HG03378 (cell line): ENCODE results near the gene ILK.

ENCODE experiments used
- ATAC-seq: cut with Tn5 transposase; IDR thresholded peaks from one replicate; pipeline ENCODE4 v1.9.1; 2021; ENCODE audit warnings: mild to moderate bottlenecking, moderate library complexity; ENCODE audit not compliant: unreplicated experiment

ILK gene

DNA sequence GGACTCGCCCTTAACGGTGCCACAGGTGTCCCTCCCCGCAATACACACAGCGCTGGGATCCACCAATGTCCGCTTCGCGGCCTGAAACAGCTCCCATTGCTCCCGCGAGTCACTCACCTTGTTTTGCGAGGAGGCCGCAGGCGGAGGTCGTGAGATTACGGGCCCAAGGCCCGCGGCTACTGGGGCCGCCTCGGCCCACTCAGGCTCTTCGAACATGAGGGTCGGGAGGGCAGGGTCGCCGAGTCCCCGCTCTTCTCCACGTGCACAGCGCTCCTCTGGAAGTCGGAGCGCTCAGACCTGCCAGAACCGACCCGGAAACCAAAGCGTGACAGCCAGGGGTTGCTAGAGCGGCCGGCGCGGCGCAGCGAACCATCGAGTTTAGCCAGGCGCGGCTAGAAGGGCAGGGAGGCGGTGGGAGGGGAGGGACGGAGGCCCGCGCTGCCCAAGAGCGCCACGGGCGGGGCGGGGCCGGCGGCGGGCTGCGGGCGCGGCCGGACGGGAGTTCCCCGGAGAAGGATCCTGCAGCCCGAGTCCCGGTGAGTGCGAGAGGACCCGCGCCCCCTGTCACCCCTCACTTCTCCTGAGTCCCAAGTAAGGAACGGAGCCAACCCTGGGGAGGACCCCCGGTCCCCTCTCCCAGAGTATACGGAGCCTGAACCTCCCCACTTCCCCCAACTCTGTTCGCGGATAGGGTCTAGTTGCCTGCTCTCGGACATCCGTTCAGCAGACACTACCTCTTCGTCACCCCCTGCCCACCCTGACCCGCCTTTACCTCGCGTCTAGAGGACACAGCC is at the start of gene ILK, which contains the start of gene RRP8:
ILK (plus strand) TSS at position 488 of the 794 bp plus-strand sequence. CDS start 498 bp downstream, outside the sequence.
RRP8 (minus strand) TSS at position 330 of the 794 bp plus-strand sequence; CDS start at position 216, 114 bp downstream.
- ATAC-seq = peak; percentile 50

DNA sequence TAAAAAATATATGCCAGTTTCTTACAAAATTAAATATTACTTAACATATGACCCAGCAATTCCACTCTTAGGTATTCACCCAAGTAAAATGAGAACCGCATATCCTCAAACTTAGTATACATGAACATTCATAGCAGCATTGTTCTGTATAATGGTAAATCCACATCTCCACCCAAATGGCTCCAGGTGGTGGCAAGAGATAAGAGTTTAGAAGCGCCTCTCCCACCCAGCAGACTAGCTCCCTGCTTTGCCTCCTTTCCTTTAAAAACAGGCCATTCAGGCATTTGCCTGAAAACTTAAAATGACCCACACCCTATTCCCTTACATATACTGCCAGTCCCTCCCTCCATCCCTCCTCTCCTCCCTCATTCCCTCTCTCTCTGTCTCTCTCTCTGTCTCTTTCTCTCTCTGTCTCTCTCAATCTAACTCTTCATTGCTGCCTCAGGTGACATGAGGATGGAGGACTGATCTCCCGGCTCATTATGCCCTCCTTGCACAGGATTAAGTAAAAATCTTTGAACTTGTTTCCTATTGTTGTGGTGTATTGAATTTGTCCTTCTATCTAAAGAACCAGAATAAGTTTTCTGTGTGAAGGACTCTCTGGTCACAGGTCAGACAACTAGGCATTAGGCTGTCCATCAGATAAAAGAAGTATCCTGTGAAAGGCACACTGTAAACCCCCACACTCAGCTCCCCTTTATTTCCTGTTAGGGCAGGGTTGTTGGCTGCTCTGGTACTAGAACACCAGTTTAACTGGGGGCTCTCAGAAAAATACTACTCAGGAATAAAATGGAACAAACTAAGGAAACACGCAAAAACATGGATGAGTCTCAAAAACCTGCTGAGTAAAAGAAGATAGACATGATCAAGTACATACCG is 48.5 kb upstream of the ILK start:
- ATAC-seq = no peak

DNA sequence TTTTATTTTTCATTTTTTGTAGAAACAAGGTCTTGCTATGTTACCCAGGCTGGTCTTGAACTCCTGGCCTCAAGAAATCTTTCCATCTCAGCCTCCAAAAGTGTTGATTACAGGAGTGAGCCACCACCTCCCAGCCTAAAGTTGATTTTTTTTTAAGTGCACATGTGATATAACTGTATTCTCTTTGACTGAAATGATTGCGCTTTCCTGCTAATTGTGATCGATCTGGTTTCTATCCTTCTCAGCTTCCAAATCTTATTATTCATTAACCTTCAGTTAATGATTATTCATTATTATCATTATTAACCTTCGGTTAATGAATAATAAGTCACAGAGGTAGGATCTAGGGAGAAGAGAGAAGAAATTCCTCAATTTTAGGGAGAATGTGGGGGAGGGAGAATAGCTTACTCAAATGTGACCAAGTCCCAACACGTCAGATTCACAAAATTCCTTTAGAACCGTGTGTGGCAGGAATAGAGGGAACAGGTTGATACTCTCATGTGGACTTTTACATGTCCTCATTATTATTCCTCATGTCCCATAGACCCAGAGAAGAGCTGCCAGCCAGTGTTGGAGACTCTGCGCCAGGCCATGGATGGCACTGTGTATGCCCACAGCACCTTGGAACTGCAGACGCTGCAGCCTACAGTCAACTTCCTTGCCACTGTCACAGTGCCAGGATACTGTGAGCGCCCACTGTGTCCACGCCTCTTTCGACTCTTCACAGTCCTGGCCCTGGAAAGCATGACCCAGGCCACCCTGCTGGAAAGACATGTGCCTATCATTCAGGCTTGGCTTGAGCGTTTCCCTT is 47.2 kb upstream of the ILK start:
- no peak for ATAC-seq

DNA sequence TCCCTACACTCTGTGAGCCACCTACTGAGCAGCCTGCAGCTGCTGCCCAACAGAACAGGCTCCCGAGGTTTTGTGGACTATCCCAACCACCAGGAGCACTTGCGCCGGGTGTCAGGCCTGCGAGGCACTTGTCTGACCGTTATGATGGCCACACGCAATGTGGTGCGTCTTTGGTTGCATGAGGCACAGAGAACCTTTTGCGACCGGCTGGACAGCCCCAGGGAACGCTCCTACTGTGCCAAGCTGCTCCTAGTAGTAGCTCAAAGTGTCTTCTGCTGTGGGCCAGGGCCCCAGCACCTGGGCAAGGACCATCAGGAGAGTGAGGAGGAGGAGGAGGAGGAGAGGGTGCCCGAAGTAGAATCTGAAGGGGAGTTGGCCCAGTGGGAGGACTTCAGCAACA is 46.5 kb upstream of the ILK start:
- ATAC-seq = no peak

DNA sequence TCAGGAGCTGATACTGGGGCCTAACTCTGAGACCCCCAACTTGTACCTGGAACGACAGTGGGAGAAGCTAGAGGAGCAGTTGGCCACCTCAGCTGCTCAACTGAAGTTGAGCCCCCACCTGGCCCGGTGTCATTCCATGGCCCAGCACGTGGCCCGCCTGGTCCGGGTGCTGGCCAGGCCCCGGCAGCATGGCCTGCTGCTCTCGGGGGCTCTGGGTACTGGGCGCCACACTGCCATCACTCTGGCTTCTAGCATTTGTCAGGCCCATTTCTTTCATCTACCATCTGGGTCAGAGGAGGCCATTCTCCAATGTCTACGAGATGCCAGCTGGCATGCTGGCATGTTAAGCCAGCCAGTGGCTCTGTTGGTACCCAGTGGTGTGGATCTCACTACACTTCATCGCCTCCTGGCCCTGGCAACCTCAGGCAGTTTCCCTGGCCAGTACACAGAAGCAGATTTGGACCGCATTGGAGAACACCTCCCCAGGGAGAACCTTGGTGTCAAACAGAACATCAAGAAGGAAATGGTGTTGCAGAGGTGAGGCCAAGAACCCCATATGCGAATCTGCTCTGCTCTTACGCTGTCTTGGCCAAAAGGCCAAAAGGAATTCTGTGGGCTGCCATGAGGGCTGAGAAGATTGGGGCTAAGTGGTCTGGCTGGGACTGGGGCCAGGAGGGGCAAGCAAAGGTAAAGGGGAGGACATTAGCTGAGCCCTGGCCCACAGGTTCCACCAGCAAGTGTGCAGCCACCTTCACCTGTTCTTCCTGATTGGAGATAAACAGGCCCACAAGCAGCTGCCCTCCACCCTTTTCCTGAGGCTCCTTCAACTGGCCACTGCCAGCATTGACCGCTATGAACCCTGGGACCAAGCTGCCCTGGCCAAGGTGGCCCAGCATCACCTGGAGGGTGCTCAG is 45.6 kb upstream of the ILK start:
- ATAC-seq = no peak

DNA sequence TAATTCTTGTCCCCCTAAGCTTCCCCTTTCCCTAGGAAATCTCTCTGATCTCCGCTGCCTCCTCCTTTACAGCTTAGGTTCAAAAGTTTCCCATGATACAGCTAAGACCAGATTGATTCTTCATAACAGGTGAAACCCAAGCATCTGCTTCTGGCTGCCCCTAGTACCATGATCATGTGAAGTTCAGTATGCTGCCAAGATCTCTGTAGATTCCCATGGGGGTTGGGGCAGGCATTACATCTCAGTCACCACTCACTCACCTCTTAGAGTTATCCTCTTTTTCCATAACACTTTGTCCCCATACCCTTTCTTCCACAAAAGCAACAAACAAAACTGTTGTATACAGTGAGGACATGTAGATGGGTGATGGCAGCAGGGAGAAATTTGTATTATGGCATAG is 44.2 kb upstream of the ILK start:
- no peak for ATAC-seq

DNA sequence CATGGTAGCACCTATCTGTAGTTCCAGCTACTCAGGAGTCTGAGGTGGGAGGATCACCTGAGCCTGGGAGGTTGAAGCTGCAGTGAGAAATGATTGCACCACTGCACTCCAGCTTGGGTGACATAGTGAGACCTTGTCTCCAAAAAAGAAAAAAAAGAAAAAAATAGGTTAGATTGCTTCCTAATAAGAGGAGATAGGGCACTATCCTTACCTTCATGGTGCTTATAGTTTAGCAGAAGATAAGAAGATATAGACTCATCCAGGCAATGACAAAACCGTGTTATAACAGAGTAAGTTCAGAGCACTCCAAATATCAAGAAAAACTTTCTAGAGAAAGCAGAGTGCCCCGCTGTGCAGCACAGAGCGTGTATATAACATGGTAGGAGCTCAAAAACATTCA is 42.3 kb upstream of the ILK start:
- no peak for ATAC-seq

DNA sequence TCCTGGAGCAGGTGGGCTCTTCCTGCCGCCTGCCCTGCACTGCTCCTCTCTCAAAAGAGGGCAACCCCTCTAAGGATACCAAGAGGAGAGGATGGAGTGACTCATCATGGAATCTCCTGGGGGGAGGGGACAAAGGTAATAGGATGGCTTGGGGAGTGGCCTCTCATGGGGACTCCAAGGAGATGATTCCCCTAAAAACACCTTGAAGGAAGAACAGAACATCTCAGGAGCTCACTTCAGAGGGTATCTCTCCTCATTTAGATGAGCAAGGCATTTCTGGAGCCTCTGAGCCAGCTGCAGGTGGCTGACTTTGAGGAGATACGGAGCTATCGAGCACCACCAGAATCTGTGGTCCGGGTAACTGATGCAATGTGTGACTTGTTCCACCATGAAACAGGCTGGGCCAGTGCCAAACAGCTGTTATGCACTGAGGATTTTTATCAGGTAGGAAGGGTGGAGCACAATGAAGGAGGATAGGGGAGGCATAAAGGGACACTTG is 40.4 kb upstream of the ILK start:
- no peak for ATAC-seq

DNA sequence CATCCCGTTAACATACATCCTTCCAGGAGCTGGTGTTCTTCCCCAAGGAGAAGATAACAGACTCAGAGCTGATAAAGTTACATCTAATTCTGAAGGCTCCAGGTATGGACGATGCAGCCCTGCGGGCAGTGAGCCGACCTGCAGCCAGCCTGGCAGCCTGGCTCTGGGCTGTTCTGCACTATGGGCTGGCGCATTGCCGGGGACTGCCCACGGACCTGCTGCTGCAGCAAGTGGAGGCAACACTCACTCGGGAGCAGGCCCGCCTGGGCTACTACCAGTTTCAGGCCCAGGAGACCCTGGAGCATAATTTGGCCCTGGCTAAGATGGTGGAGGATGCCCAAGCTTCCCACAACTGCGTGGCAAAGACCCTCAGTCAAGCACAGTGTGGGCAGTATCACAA is 39.9 kb upstream of the ILK start:
- no peak for ATAC-seq

DNA sequence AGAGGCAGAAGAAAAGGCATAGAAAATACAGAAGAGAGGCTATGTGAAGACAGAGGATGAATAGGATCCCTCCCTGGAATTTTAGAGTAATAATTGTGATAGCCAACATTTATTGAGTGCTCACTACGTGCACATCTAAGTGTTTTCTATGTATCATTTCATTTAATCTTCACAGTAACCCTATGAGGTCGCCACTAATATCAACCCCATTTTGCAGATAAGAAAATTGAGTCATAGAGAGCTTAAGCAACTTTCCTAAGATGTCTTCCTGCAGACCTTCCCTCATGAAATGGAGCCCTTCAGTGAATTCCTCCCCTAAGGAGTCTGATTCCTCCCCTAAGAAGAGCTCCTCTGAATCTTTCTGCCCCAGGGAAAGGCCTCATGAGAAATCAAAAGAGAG is 38.2 kb upstream of the ILK start:
- no peak for ATAC-seq

DNA sequence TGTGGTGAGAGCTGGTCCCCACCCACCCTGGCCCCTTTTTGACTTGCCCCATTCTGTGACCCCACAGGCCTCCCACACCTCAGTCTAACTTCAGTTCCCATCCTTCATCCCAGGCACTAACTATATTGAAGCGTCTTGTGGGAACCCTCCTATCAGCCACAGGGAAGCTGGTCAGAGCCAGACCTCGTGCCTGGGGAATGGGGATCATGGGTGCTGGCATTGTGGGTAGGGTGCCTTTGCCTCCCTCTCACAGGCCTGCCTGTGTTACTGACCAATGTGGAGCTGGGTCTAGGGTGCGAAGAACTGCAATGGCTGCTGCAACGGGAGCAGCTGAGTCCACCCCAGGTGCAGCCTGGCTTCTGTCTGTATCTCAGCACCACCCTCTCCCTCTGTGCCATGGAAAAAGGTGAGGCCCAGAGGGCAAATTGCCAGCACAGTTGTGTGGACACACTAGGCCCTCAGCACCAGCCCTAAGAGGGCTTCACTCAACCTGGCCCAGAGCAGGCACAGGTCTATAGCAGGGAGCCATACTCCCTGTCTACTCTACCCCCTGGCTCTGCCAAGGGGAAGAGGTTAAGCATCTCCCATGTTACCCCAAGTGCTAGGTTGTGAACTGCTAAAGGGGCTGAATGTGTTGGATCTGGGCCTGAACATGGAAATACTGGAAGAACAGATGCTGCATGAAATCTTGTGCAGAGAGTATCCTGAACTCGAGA is 37.4 kb upstream of the ILK start:
- ATAC-seq = no peak

DNA sequence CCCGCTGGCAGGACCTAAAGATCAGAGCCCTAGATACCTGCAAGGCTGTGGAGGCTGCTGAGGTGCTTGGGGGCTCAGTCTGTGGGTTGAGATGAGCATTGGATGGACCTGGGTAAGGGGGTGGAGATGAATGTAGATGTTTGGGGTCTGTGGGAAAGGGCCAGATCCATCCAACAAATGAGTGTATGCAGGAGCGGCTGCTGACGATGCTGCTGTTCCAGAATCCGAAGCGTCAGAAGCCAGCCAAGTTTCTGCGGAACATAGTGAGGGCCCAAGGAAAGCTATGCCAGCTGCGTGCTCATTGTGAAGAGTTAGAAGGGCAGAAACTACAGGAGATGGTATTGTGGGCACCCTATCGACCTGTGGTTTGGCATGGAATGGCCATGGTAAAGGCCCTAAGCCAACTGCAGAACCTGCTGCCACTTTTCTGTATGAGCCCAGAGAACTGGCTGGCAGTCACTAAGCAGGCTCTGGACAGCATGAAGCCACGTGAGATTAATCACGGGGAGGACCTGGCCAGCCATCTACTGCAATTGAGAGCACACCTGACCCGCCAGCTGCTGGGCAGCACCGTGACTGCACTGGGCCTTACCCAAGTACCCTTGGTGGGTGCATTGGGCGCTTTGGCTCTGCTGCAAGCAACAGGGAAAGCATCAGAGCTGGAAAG is 36.7 kb upstream of the ILK start:
- no peak for ATAC-seq

DNA sequence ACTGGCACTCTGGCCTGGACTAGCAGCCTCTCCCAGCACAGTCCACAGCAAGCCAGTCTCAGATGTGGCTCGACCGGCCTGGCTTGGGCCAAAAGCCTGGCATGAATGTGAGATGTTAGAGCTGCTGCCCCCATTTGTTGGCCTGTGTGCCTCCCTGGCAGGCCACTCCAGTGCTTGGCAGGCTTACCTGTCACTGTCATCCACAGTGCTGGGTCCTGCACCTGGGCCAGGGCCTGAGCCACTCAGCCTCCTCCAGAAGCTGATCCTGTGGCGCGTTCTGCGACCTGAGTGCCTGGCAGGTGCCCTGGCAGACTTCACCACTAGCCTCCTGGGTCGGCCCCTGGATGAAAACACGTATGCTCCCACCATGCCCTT is 36.2 kb upstream of the ILK start:
- ATAC-seq = no peak

DNA sequence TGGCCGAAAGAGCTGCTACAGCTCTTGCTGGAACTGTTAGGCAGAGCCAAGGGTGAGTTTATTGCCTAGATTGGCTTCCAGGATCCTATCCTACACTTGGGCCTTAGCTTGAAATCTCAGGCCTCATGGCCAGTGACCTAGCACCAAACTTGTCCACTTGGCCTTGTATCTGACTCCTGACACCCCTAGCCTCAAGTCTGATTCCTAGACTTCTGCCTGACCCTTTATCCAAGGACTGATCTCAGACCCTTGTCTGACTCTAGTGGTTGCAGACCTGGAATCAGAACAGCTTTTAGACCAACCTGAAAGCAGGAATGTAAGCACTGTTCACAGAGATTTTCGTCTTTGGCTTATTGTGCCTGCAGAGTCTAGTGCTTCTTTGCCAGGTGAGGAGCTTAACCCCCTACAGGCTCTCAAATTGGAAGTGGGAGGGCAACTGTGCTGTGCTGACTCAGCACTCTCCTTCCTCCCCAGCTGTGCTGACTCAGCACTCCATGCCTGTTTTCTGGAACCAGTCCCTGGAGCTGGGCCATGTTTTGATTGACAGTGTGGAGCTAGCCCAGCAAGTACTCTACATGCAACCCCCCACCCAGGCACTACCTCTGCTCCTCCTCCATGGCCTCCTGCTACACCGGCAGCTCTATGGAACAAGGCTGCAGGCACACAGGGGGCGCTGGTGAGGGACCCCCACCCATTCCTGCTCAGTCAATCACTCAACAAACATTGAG is 35.2 kb upstream of the ILK start:
- no peak for ATAC-seq

DNA sequence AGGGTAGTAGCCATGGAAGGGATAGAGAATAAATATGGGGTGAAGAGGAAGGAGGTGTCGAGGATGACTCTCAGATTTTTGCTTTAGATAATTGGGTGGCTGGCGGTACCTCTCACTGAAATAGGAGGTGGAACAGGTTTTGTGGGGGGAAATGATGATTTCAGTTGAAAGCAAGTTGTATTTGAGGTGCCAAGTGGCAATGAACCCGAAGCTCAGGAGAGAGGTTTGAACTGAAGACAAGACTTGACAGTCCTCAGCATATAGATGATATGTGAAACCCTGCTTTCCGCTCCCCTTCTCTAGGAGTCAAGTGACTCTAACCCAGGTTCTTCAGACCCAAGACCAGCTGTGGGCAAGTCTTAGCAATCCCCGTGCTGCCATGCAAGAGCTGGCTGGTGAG is 33.9 kb upstream of the ILK start:
- no peak for ATAC-seq

DNA sequence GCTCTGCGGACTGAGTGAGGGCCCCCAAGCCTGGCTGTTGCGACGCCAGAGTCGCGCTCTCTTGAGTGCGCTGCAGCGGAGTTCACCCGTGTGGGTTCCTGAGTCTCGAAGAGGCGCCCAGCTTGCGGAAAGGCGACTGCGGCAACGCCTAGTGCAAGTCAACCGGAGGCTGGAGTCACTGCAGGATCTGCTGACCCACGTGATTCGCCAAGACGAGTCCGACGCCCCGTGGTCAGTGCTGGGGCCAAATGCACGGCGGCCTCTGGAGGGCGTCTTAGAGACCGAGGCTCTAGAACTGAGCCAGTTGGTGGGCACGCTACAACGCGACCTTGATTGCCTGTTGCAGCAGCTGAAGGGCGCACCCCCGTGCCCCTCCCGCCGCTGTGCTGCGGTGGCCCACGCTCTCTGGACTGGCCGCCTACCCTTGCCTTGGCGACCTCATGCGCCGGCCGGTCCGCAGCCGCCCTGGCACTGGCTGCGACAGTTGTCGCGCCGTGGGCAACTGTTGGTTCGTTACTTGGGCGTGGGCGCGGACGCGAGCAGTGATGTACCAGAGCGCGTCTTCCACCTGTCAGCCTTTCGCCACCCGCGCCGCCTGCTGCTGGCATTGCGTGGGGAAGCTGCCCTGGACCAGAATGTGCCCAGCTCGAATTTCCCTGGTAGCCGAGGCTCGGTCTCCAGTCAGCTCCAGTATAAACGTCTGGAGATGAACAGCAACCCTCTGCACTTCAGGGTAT is 32.7 kb upstream of the ILK start:
- no peak for ATAC-seq

DNA sequence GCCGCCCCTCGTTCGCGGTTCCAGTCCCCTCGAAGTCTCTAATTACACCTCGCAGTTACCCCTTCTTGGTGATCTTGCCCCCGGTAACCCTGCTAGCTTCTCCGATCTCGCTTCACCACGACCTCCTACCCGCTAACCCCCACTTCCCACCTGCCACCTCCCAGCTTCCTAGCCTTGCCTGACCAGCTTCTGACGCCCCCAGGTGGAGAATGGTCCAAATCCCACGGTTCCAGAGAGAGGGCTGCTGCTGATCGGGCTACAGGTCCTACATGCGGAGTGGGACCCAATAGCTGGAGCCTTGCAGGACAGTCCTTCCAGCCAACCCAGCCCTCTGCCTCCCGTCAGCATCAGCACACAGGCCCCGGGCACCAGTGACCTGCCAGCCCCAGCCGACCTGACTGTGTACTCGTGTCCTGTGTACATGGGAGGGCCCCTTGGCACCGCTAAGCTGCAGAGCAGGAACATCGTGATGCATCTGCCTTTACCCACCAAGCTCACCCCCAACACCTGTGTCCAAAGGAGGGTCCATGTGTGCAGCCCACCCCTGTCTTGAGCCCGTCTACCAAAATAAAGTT is 32.1 kb upstream of the ILK start:
- no peak for ATAC-seq
